Inflammatory macrophage (primary cell): Measurements from ENCODE around the gene MYLK4.
A peak's percentile ranks its signal among the peaks of the same experiment; 100 is the strongest.

Source experiments
- DNase-seq, 2 donors: peaks; one replicate each; pipeline ENCODE4 v3.0.0-alpha.2; 2020 to 2022

Gene MYLK4

DNA sequence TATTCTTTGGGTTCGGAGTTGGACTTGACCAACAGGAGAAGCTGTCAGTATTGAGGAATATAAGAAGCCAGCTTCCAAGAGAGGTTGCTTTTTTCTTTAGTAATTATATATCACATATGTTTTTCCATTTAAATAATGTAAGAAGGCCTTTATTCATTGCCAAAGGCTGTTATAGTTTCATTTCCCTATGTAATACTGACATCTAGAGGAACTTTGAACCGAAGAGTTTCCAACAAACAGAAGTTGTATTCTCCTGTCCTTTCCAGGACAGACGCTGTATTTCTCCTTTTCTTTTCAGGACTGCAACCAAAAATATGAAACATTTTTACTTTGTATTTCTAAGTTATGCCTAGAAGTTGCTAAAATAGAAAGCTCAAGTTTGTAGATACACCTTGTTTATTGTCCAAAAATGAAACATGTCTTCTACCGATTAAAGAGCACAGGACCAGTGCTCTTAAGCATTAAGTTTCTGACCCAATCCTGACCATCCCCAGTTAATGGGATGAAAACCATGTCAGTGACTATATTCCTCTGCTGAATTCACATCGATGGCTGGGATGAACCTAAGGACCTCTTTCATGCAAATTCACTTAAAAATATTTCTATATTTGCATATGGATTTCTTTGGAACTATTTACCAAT lies 55.1 kb downstream of the MYLK4 start:
- peak; percentile 27 to 74 for DNase-seq

DNA sequence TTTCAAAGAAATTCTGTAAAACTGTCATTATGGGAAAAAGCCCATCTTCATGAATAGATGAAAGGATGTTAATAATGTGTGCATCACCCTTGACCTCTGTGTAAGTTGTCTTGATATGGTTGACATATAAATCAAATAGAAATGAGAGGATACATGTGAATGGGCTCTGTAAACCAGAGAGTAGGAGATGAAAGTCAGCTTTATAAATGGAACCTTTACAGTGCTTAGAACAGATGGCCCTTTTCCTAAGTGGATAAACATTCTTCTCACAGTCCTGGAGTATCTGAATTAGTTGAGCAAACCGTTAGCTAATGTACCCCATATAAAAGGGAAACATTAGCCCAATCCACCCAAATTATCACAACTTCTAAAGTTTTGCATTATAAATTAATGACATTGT lies 57.5 kb downstream of the MYLK4 start:
- no peak for DNase-seq

DNA sequence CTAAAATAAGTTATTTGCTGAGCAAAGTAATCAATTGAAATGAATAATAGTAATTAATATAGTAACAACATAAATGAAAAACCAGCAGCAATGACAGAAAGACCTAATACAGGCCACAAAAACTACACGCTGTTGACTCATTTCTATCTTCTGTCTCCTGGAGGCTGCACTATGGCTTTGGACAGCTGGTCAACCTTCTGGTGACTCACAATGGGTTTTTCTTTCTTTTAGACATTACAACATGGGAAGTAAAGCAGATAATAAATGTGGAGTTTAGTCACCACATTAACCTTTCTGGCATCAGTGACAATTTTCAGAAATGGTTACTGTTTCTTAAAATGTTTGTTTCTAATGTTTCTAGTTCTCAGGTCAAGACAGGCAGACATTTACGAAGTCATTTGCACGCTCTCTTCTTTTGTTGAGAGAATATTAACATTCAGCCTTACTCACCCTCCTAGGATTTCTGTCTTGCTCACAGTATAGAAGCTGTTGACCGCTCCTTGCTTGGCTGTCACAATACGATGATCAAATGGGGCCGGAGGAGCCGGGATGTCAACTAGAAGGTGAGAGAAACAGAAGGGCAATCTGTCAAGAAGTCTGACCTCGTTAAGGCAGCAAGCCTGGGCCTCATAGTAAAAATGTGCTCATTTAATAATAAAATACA lies 62.2 kb downstream of the MYLK4 start:
- DNase-seq = peak; percentile 32 to 56

DNA sequence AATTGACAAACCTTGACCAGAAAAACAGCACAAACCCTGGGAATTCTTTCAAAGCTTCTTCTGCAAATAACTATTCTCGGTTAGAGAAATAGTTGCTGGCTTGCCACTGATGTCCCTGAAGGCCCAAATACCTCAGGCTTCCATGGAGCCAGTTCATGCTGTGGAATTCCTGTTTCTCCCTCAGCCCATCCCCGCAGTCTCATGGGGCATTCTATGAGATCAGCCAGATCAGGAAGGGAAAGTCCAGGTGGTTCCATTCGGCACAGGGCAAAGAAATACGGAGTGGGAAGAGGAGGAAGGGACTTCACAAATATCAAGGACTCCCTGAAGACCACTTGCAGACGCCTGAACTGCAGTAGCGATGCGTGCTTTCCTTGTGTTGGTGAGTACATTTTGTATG lies 63.3 kb downstream of the MYLK4 start:
- peak in 1 of 2 donors; percentile 6 for DNase-seq

DNA sequence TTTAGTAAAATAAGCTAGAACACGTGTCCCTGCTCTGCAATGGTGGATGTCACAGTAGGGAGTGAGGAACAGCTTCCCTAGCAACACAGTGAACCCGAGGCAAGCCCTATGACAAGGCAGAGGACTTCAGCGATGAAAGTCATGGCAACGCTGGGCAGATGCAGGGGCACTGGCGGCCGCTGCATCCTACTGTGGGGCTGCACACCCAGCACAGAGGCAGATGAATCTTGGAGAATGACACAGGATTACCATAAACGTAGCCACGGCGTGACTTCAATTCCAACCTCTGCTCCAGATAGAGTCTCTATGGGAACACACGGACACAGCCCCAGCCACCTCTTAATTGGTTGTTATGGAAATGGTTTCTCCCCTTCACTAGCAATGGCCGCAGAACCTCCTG lies 64.2 kb downstream of the MYLK4 start:
- DNase-seq = no peak

DNA sequence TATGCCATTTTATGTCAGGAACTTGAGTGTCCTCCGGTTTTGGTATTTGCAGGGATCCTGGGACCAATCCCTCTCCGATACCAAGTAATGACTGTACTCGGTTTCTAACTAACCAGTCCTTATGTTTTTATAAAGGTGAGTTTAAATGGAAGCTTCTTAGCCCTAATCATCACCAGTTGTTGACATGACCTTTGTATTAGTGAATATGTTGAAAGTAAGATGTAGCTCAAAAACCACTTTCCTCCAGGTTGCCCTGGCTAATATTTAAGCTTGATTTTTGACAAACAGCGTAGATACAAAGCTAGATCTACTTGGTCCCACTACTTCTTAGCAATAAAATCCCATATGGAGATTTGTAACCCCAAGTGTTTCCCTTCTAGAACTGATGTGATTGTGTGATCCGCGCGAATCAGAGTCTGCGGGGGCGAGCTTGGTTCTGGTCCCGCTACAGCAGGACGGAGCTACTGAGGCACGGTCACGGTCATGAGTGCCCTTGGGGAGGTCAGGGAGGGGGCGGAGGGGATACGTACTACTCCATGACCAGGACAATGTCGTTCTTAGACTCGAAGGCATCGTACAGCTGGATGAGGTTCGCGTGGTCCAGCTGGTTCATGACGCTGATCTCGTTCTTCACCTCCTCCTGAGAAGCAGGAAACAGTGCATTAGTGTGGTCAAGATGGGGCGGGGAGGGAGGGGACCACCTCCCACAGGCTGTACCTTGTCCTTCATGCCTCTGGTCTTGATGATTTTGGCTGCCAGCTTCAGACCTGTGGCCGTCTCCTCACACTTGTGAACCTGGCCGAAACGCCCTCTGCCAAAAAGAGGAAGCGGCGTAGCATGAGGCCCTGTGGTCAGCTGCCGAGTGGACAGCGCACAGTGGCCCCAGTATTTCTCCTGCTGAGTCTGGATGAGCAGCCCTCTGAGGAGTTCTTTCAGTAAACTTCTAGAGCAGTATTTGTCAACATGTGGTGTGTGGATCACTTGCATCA lies 65.7 kb downstream of the MYLK4 start:
- no peak for DNase-seq

DNA sequence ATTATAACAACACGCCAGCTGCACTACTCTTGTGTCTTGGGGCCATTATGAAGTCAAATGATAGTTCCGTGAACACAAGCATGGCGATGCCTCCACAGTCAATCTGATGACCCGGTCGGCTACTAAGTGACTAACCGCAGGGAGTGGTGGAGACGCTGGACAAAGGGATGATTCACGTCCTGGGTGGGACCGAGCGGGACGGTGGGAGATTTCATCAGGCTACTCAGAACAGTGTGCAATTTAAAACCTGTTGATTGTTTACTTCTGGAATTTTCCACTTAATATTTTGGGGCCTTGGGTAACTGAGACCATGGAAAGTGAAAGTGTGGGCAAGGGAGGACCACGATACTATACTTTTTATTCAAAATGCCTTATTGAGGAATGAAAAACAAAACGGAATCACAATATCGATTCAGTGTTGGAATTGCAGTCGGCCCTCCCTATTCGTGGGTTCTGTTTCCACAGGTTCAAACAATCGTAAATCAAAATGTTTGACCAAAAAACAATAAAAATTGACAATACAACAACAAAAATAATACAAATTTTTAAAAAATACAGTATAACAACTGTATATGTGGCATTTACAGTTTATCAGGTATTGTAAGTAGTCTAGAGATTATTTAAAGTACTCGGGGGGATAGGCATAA lies 66.5 kb downstream of the MYLK4 start:
- DNase-seq = peak in 1 of 2 donors; percentile 11

DNA sequence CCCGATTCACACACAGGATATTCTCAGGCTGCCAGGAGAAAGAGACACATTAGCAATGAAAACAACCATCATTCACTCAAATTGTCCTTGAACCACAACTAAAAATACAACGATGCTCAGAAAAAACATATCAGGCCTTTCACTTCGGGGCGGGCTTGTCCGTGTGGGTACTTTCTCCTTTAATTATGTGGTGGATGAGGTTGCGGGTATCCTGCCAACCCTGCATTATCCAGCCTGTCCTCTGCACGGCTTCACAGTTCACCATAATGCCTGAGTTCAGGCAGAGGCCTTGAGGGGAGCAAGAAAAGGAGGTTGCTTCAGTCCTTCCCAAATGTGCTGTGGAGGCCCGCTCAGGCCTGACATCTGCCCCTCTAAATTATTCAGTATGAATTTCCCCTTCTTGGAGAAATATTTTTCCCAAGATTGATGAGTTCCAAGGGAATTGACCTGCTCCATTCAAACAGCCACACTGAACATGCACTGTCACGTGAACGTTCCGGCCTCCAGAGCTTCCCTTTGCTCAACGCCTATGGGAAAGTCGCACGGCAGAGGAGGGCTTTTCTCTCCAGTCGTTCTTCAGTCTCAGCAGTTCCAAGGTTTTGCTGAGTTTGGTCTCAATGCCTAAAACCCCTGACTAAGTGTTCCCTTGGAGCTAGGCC lies 70.3 kb downstream of the MYLK4 start:
- no peak for DNase-seq

DNA sequence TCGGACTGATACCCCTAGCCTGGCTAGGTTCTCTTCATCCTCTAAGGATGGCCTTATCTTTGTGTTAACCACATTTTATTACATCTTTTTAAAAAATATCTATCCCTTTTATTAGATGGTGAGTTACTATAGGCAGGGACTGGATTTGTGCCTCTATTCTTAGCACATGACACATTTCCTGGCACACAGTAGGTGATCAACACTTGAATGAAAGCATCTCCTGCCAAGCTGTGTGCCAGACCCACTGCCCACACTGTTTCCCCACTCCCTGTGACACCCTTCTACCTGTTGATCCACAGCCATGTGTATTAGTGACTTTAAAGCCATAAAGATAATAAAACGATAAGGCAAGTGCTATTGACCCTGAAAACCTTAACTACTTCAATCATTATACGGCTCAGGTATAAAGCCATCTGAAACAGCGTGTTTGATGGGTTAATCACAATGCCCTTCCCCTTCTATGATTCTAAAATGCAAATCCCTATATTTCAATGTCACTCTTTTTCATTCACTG lies 73.6 kb downstream of the MYLK4 start:
- DNase-seq = no peak

DNA sequence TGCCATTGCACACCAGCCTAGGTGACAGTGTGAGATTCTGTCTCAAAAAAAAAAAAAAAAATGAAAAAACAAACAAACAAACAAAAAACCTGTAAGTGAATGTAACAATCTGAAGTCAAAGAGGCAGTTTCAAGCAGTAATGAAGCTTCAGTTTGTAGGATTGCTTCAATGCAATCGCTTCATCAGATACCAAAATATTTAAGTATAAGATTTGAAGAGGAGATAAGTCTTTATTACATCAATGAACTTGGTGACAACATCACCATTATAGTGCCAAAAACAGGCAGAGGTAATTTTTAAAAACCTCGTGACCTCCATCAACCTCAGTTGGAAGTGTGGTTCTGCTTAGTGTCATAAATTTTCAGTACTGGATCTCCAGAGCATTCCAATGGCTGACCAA lies 74.7 kb downstream of the MYLK4 start:
- DNase-seq = no peak

DNA sequence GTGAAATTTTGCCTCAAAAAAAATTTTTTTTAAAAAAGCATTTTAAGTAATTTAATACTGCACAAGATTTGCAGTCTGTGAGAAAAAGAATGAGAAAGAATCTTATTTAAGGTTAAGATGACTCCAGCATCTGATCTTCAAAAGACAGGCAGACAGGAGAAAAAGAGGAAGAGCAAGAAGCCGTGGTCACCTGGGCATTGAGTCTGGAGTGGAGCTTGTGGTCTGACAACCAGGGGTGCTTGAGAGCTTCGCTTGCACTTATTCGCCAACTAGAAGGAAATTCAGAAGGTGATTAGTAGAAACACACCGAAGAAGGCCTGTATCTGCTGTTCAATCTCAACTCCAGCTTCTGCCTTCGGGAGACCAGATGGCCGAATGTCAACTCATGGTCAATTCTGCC lies 75.9 kb downstream of the MYLK4 start:
- DNase-seq = no peak

DNA sequence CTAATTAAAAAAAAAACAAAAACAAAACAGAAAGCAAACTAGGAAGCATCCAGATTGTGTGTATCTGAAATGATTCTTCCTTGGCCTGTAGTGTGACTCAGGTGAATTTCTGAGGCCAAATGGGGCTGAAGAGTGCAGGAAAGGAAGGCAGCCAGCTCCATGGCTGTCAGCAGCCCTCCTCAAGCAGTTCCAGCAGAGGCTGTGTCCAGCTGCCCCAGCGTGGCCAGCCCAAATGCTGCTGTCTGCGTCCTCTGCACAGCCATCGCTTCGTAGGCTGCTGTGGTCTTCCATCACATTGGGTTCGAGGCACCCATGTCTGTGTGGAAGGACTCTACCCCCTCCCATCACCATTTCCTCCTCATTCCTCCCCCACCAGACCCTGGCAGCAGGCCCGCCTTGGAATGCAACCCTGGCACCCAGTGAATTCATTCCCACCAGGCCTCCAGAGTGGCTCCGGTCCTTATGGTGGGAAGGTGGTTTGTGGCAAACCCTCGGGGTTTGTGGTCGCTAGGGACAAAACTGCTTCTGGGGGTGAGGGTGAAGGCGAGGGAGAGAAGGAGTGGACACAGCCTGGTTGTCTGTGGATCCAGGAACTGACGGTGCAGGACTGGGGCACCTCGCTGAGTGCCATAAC lies 81.5 kb downstream of the MYLK4 start:
- DNase-seq = no peak

DNA sequence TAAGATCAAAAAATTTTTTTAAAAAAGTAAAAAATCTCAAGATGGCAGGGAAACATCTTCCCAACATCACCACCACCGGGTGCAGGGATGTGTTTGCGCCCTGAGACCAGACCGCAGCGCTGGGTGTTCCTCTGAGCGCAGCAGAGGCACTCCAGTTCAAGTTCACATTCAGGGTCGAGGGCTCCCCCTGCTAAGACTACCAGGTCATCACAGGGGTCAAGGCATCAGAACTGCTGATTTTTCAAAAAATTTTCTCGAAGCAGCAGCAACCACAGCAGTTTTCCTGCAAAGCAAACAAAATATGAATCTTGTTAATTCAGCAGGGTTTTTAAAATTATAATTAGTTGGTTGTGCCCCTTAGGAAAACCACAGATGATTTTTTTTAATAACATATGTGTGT lies 83.1 kb downstream of the MYLK4 start:
- DNase-seq = no peak

DNA sequence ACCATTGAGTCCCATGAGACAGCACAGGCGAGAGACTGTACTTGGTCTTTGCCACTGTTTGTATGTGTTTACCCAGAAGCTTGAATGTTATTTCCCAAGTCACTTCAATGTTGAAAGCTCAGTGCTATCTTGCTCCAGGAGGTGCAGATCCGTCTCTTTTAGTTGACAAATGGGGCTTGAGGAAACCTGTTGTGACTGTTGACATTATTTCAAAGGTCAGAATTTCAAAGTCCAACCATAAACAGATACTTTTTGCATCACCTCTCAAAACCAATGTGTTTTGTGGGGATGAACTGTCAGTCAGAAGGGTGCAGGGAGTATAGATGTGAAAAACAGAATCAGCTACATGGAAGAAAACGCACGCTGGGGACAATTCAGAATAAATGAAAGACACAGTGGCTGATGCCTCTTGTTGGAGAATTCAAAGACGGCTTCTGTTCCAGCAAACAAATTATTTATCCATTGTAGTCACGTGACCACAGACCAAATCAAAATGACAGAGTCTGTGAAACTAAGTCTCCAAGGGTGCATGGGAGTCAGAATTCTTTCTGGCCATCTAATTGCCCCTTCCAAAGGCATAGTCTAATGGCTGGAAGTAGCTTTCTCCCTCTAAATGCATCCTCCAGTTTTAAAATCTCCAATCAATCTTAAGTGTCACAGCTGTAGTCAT lies 83.7 kb downstream of the MYLK4 start:
- DNase-seq = no peak

DNA sequence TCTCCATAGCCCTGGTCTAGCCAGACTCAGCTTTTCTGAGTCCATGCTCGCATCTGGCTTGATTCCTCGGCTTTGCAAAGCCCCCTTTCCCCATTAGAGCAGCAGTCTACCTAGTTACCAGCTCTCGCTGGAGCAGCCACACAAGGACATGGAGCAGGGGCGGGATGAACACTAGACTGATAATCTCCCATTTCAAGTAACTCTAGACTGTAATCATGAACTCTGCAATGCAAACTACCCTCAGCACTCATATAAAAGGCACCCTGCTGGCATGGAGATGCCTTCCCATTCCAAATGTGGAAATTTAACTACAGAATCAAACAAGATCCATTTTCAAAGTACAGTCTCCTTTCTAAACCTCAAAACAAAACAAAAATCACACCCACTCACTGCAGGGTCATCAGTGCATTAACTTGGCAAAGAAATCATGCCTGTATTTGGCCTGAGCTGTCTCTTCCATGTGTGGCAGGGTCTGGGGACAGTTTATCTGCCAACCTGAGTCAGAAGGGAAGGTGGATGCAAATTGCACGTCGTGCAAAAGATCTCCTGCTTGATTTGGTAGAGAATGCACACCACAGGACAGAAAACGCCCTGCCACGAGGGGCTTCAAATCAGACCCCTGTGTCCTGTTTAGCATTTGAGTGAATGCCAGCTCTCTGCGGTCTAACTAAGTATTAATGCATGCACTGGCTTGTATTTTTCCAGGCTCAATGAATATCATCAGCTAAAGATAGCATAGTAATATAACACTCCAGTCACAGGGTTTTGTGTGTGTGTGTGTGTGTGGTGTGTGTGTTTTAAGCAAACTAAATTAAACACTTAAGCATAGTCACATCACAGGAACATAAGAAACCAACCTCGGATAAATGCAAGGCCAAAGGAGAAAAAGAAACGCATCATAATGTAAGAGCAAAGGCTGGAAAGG lies 85.3 kb downstream of the MYLK4 start:
- DNase-seq = no peak

DNA sequence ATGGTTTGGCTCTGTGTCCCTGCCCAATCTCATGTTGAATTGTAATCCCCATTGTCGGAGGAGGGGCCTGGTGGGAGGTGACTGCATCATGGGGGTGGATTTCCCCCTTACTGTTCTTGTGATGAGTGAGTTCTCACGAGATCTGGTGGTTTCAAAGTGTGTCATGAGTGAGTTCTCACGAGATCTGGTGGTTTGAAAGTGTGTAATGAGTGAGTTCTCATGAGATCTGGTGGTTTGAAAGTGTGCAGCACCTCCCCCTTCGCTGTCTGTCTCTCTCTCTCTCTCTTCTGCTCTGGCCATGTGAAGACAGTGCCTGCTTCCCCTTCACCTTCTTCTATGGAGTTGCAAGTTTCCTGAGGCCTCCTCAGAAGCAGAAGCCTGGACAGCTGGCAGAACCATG lies 87.6 kb downstream of the MYLK4 start:
- DNase-seq = peak; percentile 30 to 31

DNA sequence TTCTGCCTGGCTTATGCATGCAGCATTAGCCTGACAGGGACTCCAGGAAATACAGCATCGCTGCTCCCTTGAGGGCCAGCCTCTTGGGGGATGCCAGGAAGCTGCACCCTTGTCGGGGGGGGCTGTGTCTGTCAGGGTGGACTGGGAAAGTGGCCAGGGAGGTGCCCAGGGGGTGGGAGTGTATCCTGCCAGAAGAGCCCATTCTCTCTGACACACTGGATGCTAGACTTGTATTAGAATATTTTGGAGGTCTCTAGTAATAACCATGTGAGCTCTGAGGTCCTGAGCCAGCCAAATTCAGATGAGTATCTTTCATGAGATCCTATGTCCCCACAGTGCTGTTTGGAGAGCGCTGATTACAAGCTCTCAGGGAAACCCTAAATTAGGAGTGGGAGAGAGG lies 89.1 kb downstream of the MYLK4 start:
- DNase-seq = no peak

DNA sequence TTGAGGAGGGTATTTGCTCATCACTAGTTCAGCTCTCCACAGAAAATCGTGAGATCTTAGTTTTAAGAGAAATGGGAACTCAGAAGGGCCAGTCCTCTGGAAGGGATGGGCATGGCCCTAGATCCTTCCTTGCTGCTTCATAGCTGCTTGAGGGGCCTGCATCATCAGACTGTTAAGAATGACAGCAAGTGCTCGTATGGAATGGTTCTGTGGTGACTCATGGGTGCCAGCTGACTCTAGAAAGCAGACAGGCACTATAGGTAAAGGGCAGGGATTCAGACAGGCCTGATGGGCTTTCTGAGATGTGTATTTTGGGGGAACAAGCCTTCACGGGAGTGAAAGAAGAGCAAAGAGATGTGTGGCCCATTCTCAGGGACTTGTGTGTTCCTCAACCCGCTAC lies 90.8 kb downstream of the MYLK4 start:
- DNase-seq = no peak

DNA sequence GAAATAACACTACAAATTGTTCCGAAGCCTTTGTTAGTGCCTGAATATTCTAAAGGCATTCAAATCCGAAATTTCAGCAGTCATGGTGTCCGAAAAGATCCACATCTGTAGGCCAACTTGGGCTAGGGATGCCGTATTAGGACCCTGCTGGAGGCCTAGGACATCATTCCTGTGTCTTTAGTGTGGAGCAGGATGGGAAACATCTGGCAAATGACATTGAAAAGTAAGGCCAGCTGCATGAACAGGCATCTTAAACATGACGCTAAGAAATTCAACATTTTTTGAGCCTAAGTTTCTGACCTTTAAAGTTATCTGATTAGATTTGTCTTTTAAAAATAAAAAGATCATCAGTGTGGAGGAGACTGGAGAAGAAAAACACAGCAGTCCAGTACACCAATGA lies 91.3 kb downstream of the MYLK4 start:
- DNase-seq = no peak

DNA sequence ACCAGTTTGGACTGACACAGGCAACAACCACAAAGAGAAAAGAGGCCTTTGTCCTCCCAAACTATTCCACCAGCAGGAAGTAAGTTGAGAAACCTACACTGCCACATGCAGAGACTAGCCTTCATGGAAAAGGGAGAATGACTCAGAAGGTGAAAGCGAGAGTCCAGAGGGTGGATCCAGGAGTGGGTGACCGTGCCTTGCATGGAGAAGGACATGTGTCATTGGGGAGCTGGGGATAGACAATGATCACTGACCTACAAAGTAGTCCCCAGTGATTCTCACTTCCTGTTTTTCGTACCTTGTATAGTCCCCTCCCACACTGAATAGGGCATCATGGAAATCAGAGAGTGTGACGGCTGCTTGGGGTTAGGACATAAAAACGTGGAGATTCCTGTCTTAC lies 91.9 kb downstream of the MYLK4 start:
- DNase-seq = peak; percentile 59 to 67
